GM10248 (cell line): ENCODE data around the gene MMP14.
A peak's percentile ranks its signal among the peaks of the same experiment; 100 is the strongest.
"Not testable (repeated sequence)": the region's sequence is repeated elsewhere in the genome, so short reads cannot be mapped to it uniquely, and the experiment has no call there.

Experiments used
- CTCF ChIA-PET: fragments of 300-600 bp; sonication (Branson Sonifier 250); formaldehyde crosslinking; extraction: SDS; loops from one replicate; lab custom pipeline; 2021; ENCODE audit warnings: antibody characterized with exemption; lab: Yijun Ruan, JAX
- POLR2A ChIA-PET: fragments of 350-650 bp; sonication (Branson Sonifier 250); formaldehyde crosslinking; extraction: SDS; loops from one replicate; lab custom pipeline; 2020; ENCODE audit warnings: antibody characterized with exemption; lab: Yijun Ruan, JAX
- DNase-seq: peaks from one replicate; pipeline ENCODE4 v3.0.0; 2012; ENCODE audit errors: extremely low spot score
- TF ChIP-seq, protein P1 (sequence below): IDR thresholded peaks from 2 replicates; pipeline ENCODE4 v1.5.1; 2012; ENCODE audit warnings: mild to moderate bottlenecking, low read depth; ENCODE audit errors: extremely low read depth, missing control alignments, control extremely low read depth

The MMP14 gene

DNA sequence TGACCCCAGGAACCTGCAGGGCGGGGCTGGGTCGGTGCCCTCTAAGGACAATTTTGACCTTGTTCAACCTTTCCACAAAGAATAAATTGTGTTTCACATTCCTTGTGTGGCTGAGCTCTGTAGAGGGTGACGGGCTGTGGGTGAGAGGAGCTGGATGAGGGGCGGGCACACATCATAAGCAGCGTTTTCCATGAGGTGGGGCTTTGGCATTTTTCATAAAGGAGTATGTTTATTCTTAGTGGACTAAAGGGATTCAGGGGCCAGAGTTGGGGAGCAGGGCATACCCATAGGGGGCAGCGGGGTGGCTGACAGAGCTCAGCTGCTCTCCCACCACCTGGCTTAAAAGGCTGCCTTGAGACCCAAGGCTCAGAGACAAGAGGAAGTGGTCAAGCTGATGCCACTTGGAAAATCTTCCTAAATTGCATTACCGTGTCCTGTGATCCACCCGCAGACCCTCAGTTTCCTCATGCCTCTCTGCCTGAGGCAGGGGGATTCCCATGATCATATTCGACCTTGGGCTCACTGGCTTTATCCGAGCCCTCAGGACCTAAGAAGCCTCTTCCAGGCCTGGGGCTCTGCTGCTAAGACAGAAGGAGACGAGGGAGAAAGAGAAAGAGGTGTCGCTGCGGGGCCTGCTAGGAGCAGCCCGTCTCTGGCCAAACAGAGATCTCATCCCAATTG lies 11.4 kb downstream of the MMP14 start:
- TF ChIP-seq, protein P1, sequence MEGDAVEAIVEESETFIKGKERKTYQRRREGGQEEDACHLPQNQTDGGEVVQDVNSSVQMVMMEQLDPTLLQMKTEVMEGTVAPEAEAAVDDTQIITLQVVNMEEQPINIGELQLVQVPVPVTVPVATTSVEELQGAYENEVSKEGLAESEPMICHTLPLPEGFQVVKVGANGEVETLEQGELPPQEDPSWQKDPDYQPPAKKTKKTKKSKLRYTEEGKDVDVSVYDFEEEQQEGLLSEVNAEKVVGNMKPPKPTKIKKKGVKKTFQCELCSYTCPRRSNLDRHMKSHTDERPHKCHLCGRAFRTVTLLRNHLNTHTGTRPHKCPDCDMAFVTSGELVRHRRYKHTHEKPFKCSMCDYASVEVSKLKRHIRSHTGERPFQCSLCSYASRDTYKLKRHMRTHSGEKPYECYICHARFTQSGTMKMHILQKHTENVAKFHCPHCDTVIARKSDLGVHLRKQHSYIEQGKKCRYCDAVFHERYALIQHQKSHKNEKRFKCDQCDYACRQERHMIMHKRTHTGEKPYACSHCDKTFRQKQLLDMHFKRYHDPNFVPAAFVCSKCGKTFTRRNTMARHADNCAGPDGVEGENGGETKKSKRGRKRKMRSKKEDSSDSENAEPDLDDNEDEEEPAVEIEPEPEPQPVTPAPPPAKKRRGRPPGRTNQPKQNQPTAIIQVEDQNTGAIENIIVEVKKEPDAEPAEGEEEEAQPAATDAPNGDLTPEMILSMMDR: peak; percentile 18
- CTCF ChIA-PET: interaction anchor here (0.9 to 17.4 kb wide), 8 partner anchors 13 to 292 kb away, joined by 3 to 262 read pairs (median 6); partner anchors contain the start of gene SLC7A7
- DNase-seq: no peak
- POLR2A ChIA-PET: no interaction called here

DNA sequence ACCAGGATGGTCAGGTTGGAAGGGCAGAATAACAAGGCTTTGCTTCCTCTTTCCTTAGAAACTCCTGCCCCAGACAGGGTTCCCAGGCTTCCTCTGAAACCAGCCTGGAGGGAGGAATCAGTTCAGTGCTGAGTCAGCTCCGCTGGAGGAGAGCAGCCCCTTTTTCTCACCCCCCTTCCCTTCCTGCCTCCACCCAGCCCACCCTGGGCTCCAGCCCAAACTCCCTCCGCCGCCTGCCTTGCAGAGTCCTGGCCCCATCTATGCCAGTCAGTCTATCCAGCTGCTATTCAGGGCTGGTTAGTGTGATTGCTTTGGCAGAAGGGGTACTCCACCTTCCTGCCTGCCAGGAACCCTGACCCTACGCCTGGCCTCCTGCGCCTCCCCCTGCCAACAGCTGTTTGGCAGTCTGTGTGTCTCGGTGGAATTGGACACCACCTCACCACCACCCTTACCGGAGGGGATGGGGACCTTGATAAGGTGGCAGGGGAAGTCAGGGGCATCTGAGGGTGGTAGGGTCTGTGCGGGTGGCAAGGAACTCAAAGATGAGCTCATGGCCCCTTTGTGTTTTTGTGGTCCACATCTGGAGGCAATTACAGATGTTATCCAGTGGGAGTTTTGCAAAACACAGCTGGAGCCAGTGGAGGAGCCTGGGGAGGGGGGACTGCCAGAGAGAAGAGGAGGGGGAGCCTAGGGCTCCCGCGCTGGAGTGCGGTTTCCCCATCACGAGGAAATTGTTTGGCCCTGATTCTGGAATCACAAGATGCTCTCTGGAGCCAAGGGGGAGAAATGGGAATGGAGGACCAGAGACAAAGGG lies 12.2 kb downstream of the MMP14 start:
- TF ChIP-seq, protein P1: no peak
- ChIA-PET POLR2A (no interaction called here), CTCF (interaction anchor here (0.7 to 17.4 kb wide), 12 partner anchors 9 to 292 kb away, joined by 3 to 262 read pairs (median 6); partner anchors contain the start of gene SLC7A7)
- DNase-seq: no peak

DNA sequence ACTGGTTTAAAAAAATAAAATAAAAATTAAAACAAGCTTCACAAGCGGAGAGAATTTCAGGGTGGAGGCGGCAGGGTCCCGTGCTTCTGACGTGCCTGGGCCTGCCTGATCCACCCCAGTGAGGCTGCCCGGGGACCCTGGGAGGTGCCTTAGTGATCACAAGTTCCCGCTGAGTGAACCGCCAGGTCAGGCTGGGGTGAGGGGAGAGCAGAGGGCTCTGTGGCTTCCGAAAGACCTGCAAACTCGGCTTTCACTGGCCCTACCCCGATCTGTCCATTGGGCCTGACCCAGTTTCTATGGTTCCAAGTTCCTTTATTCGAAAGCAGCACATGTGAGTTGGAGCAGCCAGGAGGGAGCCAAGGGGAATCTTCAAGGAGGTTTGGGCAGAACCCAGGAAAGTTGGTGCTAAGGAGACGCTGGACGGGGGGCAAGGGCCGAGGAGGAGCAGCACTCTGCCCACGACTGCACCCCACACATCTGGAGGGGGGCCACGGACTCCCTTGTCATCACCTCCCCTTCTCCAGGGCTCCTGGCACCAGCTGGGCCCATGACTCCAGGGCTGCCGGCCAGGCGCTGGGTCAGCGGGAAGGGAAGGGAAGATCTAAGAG lies 12.9 kb downstream of the MMP14 start:
- TF ChIP-seq, protein P1: no peak
- CTCF ChIA-PET: interaction anchor here (0.7 to 17.4 kb wide), 12 partner anchors 10 to 293 kb away, joined by 3 to 262 read pairs (median 7); partner anchors contain the start of genes DAD1 and SLC7A7
- DNase-seq: no peak

DNA sequence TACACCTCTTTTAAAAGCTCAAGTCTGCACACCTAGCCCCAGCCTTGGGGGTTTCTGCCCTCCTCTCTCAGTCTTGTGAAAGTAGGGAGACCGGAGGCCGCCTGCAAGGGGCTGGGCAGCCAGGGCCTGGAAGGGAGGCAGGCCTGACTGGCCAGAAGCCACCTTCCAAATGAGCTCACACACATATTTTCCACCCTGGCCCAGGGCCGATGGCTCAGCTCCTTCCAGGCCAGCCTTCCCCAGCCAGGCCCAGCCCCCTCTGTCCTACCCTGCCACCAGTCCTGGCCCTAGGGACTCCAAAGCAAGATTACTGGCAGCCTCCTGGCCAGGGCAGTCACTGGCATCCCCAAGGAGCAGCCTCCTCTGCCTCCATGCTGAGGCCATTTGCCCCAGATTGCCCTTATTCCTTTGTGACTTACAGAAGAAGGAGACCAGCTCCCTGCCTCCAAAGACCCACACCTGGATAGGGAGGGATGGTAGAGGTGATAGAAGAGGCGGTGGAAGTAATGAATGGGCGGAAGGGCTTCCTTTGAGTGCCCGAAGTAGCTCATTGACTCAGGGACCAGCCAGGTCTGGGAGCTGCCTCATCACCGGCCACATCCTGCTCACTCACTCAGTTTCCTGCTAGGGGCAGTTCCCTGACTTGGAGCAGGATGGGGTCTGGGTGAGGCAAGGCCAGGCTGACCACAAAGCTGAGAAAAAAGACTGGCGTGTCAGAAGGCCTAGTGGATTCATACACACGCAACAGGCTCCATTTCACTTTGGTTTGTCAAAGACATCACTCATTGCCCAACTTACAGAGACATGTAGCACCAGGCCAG lies 14.8 kb downstream of the MMP14 start:
- TF ChIP-seq, protein P1: no peak
- CTCF ChIA-PET: interaction anchor here (0.9 to 17.4 kb wide), 22 partner anchors 8 to 298 kb away, joined by 3 to 262 read pairs (median 8); partner anchors contain the start of genes LRP10, MMP14 and SLC7A7
- POLR2A ChIA-PET: interaction anchor here (0.6 kb wide), 1 partner anchor 280 kb away, joined by 8 read pairs; no protein-coding TSS in a partner anchor
- no peak for DNase-seq

More for the DNA sequence above, 12.9 kb downstream of the MMP14 start:
- POLR2A ChIA-PET: no interaction called here

DNA sequence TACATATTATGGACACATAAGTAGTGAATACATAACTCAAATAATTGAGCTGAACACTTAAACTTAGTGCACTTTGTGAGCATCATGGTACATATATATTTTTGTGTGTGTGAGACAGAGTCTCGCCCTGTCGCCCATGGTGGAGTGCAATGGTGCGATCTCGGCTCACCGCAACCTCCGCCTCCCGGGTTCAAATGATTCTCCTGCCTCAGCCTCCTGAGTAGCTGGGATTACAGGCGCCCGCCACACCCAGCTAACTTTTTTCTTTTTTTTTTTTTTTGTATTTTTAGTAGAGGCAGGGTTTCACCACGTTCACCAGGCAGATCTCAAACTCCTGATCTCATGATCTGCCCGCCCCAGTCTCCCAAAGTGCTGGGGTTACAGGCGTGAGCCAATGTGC lies 15.8 kb downstream of the MMP14 start:
- POLR2A ChIA-PET: interaction anchor here (0.6 kb wide), 1 partner anchor 282 kb away, joined by 3 read pairs; no protein-coding TSS in a partner anchor
- DNase-seq: not testable (repeated sequence)
- CTCF ChIA-PET: interaction anchor here (0.7 to 17.4 kb wide), 45 partner anchors 8 to 461 kb away, joined by 3 to 262 read pairs (median 8); partner anchors contain the start of genes DAD1, LRP10, MMP14 and MRPL52

DNA sequence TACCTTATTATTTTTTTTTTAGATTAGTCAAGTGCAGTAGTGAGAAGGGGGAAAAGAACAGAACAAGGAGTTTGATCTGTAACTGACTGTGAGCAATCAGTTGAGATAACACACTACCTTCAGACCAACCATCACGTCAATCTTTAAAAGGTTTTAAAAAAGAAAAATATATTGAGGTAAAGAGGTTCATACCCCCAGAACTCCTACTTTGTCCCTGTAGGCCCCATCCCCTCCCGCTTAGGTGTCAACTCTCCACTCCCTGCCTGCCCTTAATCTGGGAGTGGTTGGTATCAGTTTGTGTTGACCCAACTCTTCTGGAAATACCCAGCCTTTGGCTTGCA lies 16.2 kb downstream of the MMP14 start:
- TF ChIP-seq, protein P1: no peak
- ChIA-PET CTCF (interaction anchor here (0.7 to 17.4 kb wide), 47 partner anchors 9 to 462 kb away, joined by 3 to 262 read pairs (median 8); partner anchors contain the start of genes DAD1, LRP10, MMP14 and MRPL52), POLR2A (interaction anchor here (0.6 kb wide), 1 partner anchor 282 kb away, joined by 3 read pairs; no protein-coding TSS in a partner anchor)
- no peak for DNase-seq
